Measurements from ENCODE around the gene EPHB2. TPM values are rescaled to one million over a fixed set of nuclear protein-coding genes. Genes with fewer than 3 reads are reported as not detected.

The EPHB2 gene
- total and polyA plus RNA-seq, 2 of the 13 experiments (the other 11 are each of a cell fraction or from before 2014, with no cell fraction given), result 0.03 to 0.11 TPM

DNA sequence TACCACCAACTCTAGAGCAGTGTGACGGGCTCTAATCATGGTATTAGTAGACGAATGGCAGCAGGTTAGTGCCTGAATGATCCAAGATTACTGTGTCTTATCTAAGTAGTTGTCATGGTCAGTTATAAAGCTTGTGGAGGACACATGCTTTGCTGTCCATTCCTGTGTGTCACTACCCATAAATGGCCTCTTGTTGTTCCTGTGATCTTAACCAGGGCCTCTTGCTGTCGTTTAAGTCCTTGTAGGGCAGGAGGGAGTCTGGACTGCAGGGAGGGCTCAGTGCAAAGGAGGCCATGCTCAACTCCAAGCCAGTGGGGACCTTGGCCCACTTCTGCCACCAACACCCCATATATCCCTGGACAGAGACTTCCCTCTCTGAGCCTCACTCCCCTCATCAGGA is 130.5 kb downstream of the EPHB2 start:
- ChIA-PET CTCF (ENCODE audit: low intra/inter-chr PET ratio, low total read pairs) (no interaction called here), POLR2A (no interaction called here)
- intact Hi-C loops (cut with micrococcal nuclease; ENCODE audit: unreplicated experiment) (no loop called here), in situ Hi-C loops (cut with HindIII; ENCODE audit: extremely low pct_ligation_motif_present, low pct_unique_long_range_greater_than_20kb) (no loop called here)
- 18% methylated on average over 2 of the region's 3 CpGs for WGBS (ENCODE audit: low lambda C conversion rate)
- no TSS peak for BruUV-seq (replicated peaks)
- DNase-seq (ENCODE audit: low spot score) (no peak), ATAC-seq (no peak), FAIRE-seq (no peak)
- Histone ChIP-seq H4K20me1 (ENCODE audit: insufficient read depth, low read length) (0 out of 2 replicates have a peak, but pooled peaks cover 4% of the 10 kb centered on the region), H3K4me1 (ENCODE audit: insufficient read depth, low read length) (no peaks in the 10 kb centered on the region), H3K4me2 (ENCODE audit: low read depth, low read length) (no peak overlapping the region), H2AFZ (ENCODE audit: low read length) (no peak overlapping the region), H3K36me3 (replicated peaks in 1 of 2; ENCODE audit: control insufficient read depth in 1 of 2, insufficient read depth in 2 of 2, low read length in 2 of 2) (no peaks in the 10 kb centered on the region), H3K9me3 (ENCODE audit: low read length) (no peaks in the 10 kb centered on the region), H3K27me3 (ENCODE audit: control insufficient read depth in 1 of 2, insufficient read depth in 2 of 2, low read length in 2 of 2) (peaks cover 0 to 26% of the 10 kb centered on the region in 2 experiments; a peak in 1 of 5 replicates), H3K79me2 (ENCODE audit: insufficient read depth, low read length) (no peaks in the 10 kb centered on the region), H3K9ac (ENCODE audit: insufficient read depth, low read depth, low read length) (no peak overlapping the region), H3K4me3 (replicated peaks in 1 of 3; ENCODE audit: insufficient read depth in 1 of 3, low read depth in 2 of 3, low read length in 3 of 3) (no peak overlapping the region), H3K27ac (ENCODE audit: extremely low read length, insufficient read depth, low read length) (no peak overlapping the region)
- TF ChIP-seq HES4 (CRISPR knock-in tag; IDR thresholded peaks at IDR 0.05; ENCODE audit: borderline replicate concordance), result no peak
- TF ChIP-seq, protein P1, sequence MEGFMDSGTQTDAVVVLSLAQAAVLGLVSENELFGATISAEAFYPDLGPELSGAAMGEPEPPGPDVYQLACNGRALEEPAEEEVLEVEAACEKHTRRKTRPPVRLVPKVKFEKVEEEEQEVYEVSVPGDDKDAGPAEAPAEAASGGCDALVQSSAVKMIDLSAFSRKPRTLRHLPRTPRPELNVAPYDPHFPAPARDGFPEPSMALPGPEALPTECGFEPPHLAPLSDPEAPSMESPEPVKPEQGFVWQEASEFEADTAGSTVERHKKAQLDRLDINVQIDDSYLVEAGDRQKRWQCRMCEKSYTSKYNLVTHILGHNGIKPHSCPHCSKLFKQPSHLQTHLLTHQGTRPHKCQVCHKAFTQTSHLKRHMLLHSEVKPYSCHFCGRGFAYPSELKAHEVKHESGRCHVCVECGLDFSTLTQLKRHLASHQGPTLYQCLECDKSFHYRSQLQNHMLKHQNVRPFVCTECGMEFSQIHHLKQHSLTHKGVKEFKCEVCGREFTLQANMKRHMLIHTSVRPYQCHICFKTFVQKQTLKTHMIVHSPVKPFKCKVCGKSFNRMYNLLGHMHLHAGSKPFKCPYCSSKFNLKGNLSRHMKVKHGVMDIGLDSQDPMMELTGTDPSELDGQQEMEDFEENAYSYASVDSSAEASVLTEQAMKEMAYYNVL (CRISPR knock-in tag; IDR thresholded peaks at IDR 0.05; ENCODE audit: borderline replicate concordance), result no peak
- TF ChIP-seq ARNT2 (CRISPR knock-in tag; IDR thresholded peaks at IDR 0.05; ENCODE audit: low read depth), result no peak
- TF ChIP-seq BRD4 (CRISPR knock-in tag; IDR thresholded peaks at IDR 0.05), result no peak
- TF ChIP-seq SNAPC5 (CRISPR knock-in tag; IDR thresholded peaks at IDR 0.05; ENCODE audit: borderline replicate concordance), result no peak
- no peak for TF ChIP-seq SKI (IDR thresholded peaks at IDR 0.05; ENCODE audit: partially characterized antibody)
- no peak for TF ChIP-seq ZNF333 (CRISPR knock-in tag; IDR thresholded peaks at IDR 0.05; ENCODE audit: borderline replicate concordance)
- TF ChIP-seq, protein P2, sequence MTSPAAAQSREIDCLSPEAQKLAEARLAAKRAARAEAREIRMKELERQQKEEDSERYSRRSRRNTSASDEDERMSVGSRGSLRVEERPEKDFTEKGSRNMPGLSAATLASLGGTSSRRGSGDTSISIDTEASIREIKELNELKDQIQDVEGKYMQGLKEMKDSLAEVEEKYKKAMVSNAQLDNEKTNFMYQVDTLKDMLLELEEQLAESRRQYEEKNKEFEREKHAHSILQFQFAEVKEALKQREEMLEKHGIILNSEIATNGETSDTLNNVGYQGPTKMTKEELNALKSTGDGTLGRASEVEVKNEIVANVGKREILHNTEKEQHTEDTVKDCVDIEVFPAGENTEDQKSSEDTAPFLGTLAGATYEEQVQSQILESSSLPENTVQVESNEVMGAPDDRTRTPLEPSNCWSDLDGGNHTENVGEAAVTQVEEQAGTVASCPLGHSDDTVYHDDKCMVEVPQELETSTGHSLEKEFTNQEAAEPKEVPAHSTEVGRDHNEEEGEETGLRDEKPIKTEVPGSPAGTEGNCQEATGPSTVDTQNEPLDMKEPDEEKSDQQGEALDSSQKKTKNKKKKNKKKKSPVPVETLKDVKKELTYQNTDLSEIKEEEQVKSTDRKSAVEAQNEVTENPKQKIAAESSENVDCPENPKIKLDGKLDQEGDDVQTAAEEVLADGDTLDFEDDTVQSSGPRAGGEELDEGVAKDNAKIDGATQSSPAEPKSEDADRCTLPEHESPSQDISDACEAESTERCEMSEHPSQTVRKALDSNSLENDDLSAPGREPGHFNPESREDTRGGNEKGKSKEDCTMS (CRISPR knock-in tag; conservative IDR thresholded peaks at IDR 0.05), result no peak
- TF ChIP-seq MIER2 (CRISPR knock-in tag; IDR thresholded peaks at IDR 0.05), result no peak
- no peak for TF ChIP-seq TEF (CRISPR knock-in tag; IDR thresholded peaks at IDR 0.05)
- TF ChIP-seq, protein P3, sequence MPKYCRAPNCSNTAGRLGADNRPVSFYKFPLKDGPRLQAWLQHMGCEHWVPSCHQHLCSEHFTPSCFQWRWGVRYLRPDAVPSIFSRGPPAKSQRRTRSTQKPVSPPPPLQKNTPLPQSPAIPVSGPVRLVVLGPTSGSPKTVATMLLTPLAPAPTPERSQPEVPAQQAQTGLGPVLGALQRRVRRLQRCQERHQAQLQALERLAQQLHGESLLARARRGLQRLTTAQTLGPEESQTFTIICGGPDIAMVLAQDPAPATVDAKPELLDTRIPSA (CRISPR knock-in tag; IDR thresholded peaks at IDR 0.05; ENCODE audit: borderline replicate concordance), result no peak

Measured in HepG2 (cell line).